AML-193 (cell line): ENCODE results near the gene OR6C2.
"Not testable (repeated sequence)": the region's sequence is repeated elsewhere in the genome, so short reads cannot be mapped to it uniquely, and the experiment has no call there.

Experiments
- DNase-seq, 2 experiments: peaks; one replicate each; lab custom pipeline; 2025; lab: John Stamatoyannopoulos, UW

OR6C2 gene

GRCh38 chr12:55472264-55472663, 28.4 kb downstream of the OR6C2 start:
- no peak for DNase-seq

GRCh38 chr12:55479136-55479535, 35.3 kb downstream of the OR6C2 start:
- DNase-seq, result not testable (repeated sequence)

GRCh38 chr12:55484284-55484683, 40.4 kb downstream of the OR6C2 start:
- not testable (repeated sequence) for DNase-seq

GRCh38 chr12:55492078-55492477, 48.2 kb downstream of the OR6C2 start, which contains the start of gene OR6C68:
TSS of gene OR6C68 (plus strand) at chr12:55492378. CDS start at chr12:55492378, 0 bp downstream.
- no peak for DNase-seq

GRCh38 chr12:55495490-55495889, 51.6 kb downstream of the OR6C2 start:
- DNase-seq, result no peak

- no peak for DNase-seq
These were observed 55.4 kb downstream of the OR6C2 start for GRCh38 chr12:55499231-55499630.

- no peak for DNase-seq
These were observed 56.0 kb downstream of the OR6C2 start for GRCh38 chr12:55499810-55500252.

- no peak for DNase-seq
These were observed 57.7 kb downstream of the OR6C2 start for GRCh38 chr12:55501601-55502000.
